Cerebellar cortex (tissue), 1 donor: ENCODE results near the gene C6orf62.
"Not testable (repeated sequence)": the region's sequence is repeated elsewhere in the genome, so short reads cannot be mapped to it uniquely, and the experiment has no call there.

Experiments
- DNase-seq: peaks from one replicate; pipeline ENCODE4 v3.0.0-alpha.2; 2015; ENCODE audit warnings: low spot score

C6orf62 gene

GRCh38 chr6:24743265-24743943, 24.4 kb upstream of the C6orf62 start:
- no peak for DNase-seq

GRCh38 chr6:24742216-24742738, 23.3 kb upstream of the C6orf62 start:
- no peak for DNase-seq

- DNase-seq, result no peak
Observed at GRCh38 chr6:24740861-24741260, 21.9 kb upstream of the C6orf62 start.

GRCh38 chr6:24738741-24739140, 19.8 kb upstream of the C6orf62 start:
- DNase-seq, result no peak

- DNase-seq, result not testable (repeated sequence)
Observed at GRCh38 chr6:24734710-24735109, 15.8 kb upstream of the C6orf62 start.

- no peak for DNase-seq
Observed at GRCh38 chr6:24734166-24734565, 15.2 kb upstream of the C6orf62 start.

- not testable (repeated sequence) for DNase-seq
Observed at GRCh38 chr6:24731456-24732134, 12.6 kb upstream of the C6orf62 start.

GRCh38 chr6:24730653-24731052, 11.7 kb upstream of the C6orf62 start:
- DNase-seq, result not testable (repeated sequence)

GRCh38 chr6:24723270-24723669, 4.3 kb upstream of the C6orf62 start:
- DNase-seq, result no peak

- no peak for DNase-seq
Observed at GRCh38 chr6:24721461-24722215, 2.7 kb upstream of the C6orf62 start.

- DNase-seq, result peak; percentile 100
Observed at GRCh38 chr6:24720604-24721460, 1.9 kb upstream of the C6orf62 start.

- DNase-seq, result peak; percentile 37
Observed at GRCh38 chr6:24720131-24720603, 1.2 kb upstream of the C6orf62 start.

GRCh38 chr6:24718449-24719124, 367 bp downstream of the C6orf62 start:
- no peak for DNase-seq

- not testable (repeated sequence) for DNase-seq
Observed at GRCh38 chr6:24716602-24717148, 2.3 kb downstream of the C6orf62 start.

- no peak for DNase-seq
Observed at GRCh38 chr6:24710519-24711303, 8.2 kb downstream of the C6orf62 start.

- DNase-seq, result no peak
Observed at GRCh38 chr6:24709014-24709711, 9.8 kb downstream of the C6orf62 start.

- no peak for DNase-seq
Observed at GRCh38 chr6:24708612-24709011, 10.3 kb downstream of the C6orf62 start.

- DNase-seq, result no peak
Observed at GRCh38 chr6:24704468-24704867, 14.5 kb downstream of the C6orf62 start.

- no peak for DNase-seq
Observed at GRCh38 chr6:24702720-24703282, 16.2 kb downstream of the C6orf62 start.
